ENCODE data around the gene KRT20. TPM values are rescaled to one million over a fixed set of nuclear protein-coding genes. Genes with fewer than 3 reads are reported as not detected.

The KRT20 gene
- total and polyA plus RNA-seq, 2 of the 8 experiments (the other 6 are each of a cell fraction or from before 2014, with no cell fraction given) = not detected

DNA sequence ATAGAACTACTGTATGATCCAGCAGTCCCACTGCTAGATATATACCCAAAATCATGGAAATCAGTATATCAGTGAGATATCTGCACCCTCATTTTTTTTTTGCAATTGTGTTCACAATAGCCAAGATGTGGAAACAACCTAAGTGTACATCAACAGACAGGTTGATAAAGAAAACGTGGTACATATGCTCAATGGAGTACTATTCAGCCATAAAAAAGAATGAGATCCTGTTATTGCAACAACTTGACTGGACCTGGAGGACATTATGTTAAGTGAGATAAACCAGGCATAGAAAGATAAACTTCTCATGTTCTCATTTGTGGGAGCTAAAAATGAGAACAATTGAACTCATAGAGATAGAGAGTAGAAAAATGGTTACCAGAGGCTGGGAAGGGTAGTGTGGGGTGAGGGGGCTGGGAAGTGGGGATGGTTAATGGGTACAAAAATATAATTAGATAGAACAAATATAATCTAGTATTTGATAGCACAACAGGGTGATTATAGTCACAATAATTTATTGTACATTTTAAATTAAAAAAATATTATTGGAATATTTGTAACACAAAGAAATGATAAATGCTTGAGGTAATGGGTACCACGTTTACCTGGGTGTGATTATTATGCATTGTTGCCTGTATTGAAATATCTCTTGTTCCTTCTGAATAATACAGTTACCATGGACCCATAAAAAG lies 54.8 kb downstream of the KRT20 start:
- no peak overlapping the region for H3K4ac ChIP-seq (replicated peaks; ENCODE audit: insufficient read length, low read depth, low read length)
- H2BK12ac ChIP-seq (ENCODE audit: low read depth, low read length) = no peak overlapping the region
- ChIA-PET CTCF (ENCODE audit: partially characterized antibody) (interaction anchor here (0.6 kb wide), 1 partner anchor 772 kb away, joined by 3 read pairs; no protein-coding TSS in a partner anchor), POLR2A (ENCODE audit: partially characterized antibody) (no interaction called here)
- no peak overlapping the region for H4K5ac ChIP-seq (ENCODE audit: insufficient read length, low read depth, low read length)
- H3K79me2 ChIP-seq (ENCODE audit: control insufficient read depth in 1 of 2, insufficient read depth in 2 of 2, low read length in 2 of 2) = no peaks in the 10 kb centered on the region
- H3K4me1 ChIP-seq (replicated peaks in 1 of 4; ENCODE audit: control insufficient read depth in 3 of 4, insufficient read depth in 4 of 4, low read length in 3 of 4) = peaks cover 0 to 3% (median 0%) of the 10 kb centered on the region in 4 experiments; a peak in 1 of 7 replicates
- H2BK5ac ChIP-seq (ENCODE audit: low read depth, low read length) = no peak overlapping the region
- H2AK5ac ChIP-seq (ENCODE audit: low read depth, low read length) = no peak overlapping the region
- no peak overlapping the region for H3K9ac ChIP-seq (replicated peaks in 1 of 4; ENCODE audit: extremely low read depth in 1 of 4, low read depth in 3 of 4, low read length in 3 of 4)
- no peak for TF ChIP-seq SP4 (IDR thresholded peaks at IDR 0.05; ENCODE audit: low read length)
- no peak for TF ChIP-seq SIX5 (IDR thresholded peaks at IDR 0.05; ENCODE audit: low read depth, low read length)
- TF ChIP-seq TAF1 (IDR thresholded peaks at IDR 0.05; ENCODE audit: low read depth, low read length) = no peak
- TF ChIP-seq, protein P1, sequence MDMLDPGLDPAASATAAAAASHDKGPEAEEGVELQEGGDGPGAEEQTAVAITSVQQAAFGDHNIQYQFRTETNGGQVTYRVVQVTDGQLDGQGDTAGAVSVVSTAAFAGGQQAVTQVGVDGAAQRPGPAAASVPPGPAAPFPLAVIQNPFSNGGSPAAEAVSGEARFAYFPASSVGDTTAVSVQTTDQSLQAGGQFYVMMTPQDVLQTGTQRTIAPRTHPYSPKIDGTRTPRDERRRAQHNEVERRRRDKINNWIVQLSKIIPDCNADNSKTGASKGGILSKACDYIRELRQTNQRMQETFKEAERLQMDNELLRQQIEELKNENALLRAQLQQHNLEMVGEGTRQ (IDR thresholded peaks at IDR 0.05; ENCODE audit: low read length) = no peak
- TF ChIP-seq EZH2 (IDR thresholded peaks at IDR 0.05; ENCODE audit: low read depth, low read length, severe bottlenecking) = no peak
- TF ChIP-seq KDM5A (IDR thresholded peaks at IDR 0.05; ENCODE audit: low read length) = no peak
- no peak for FAIRE-seq
- H2AFZ ChIP-seq (ENCODE audit: low read length) = no peak overlapping the region
- peaks cover 0 to 2% of the 10 kb centered on the region in 2 experiments for H4K20me1 ChIP-seq (replicated peaks in 1 of 2; ENCODE audit: control insufficient read depth in 1 of 2, insufficient read depth in 2 of 2, low read length in 2 of 2)
- H3K14ac ChIP-seq (ENCODE audit: insufficient read length) = no peak overlapping the region
- H3K56ac ChIP-seq (replicated peaks; ENCODE audit: insufficient read length, low read depth, low read length) = no peak overlapping the region
- no peak overlapping the region for H3K27ac ChIP-seq (ENCODE audit: low read depth, low read length)
- H3K4me2 ChIP-seq (ENCODE audit: insufficient read depth in 1 of 2, low read depth in 2 of 2, low read length in 2 of 2) = no peak overlapping the region
- no peaks in the 10 kb centered on the region for H3K36me3 ChIP-seq (ENCODE audit: control insufficient read depth in 2 of 4, insufficient read depth in 4 of 4, low read length in 3 of 4)
- no peak overlapping the region for H3K18ac ChIP-seq (ENCODE audit: extremely low read depth, low read length)
- H4K8ac ChIP-seq (ENCODE audit: extremely low read depth, insufficient read depth, low read length) = no peak overlapping the region
- no peaks in the 10 kb centered on the region; the same call in 1 of the 2 replicates for H3K23me2 ChIP-seq (ENCODE audit: low read depth, low read length)
- H3K9me3 ChIP-seq (ENCODE audit: insufficient read depth in 2 of 2, low read depth in 1 of 2, low read length in 1 of 2) = no peaks in the 10 kb centered on the region
- H2BK15ac ChIP-seq (ENCODE audit: low read length) = no peak overlapping the region
- WGBS, 2 experiments (ENCODE audit: extremely low coverage in 1 of 2, insufficient coverage in 1 of 2, insufficient read length in 1 of 2, insufficient replicate concordance in 2 of 2, low coverage in 1 of 2, low lambda C conversion rate in 2 of 2, missing lambda C conversion rate in 1 of 2) = 75% methylated on average over 2 of the region's 2 CpGs; no CpG with 5 or more reads in 1 of the 2 experiments
- no peak overlapping the region for H4K91ac ChIP-seq (replicated peaks; ENCODE audit: insufficient read length, low read length)
- no peak overlapping the region for H3K23ac ChIP-seq (ENCODE audit: insufficient read length)
- H3K27me3 ChIP-seq (replicated peaks in 1 of 4; ENCODE audit: control insufficient read depth in 3 of 4, extremely low read depth in 1 of 4, insufficient read depth in 3 of 4, low read length in 3 of 4) = peaks cover 3 to 33% (median 9%) of the 10 kb centered on the region in 4 experiments
- no peak for DNase-seq (ENCODE audit: low read depth in 1 of 2, low spot score in 2 of 2)
- H3K4me3 ChIP-seq (ENCODE audit: extremely low read depth in 1 of 4, insufficient read depth in 2 of 4, low read depth in 3 of 4, low read length in 4 of 4) = no peak overlapping the region
- no peak overlapping the region for H2BK20ac ChIP-seq (ENCODE audit: low read length)
- H2BK120ac ChIP-seq (replicated peaks; ENCODE audit: low read depth, low read length) = no peak overlapping the region
- H3K79me1 ChIP-seq (ENCODE audit: low read depth, low read length) = no peaks in the 10 kb centered on the region
